Body of pancreas (tissue), 4 donors: ENCODE data around the gene DNAH1. TPM values are rescaled to one million over a fixed set of nuclear protein-coding genes. Genes with fewer than 3 reads are reported as not detected.

Experiments used
- ATAC-seq: fragments of 150-250 bp; one replicate; pipeline ENCODE4 v1.9.1; 2016
- DNase-seq, 4 donors: peaks; one replicate each; pipeline ENCODE4 v3.0.0-alpha.2; 2019
- H3K27ac ChIP-seq, 4 donors: fragments of 200-600 bp; sonication (generic); 1 replicate in 3 of 4; 2 replicates in 1 of 4; pipeline versions ENCODE4 v1.5.1 to v1.6.1; 2016 to 2019; ENCODE audit warnings: mild to moderate bottlenecking in 1 of 4, mixed read lengths in 1 of 4, moderate library complexity in 1 of 4
- H3K27me3 ChIP-seq, 2 donors: fragments of 200-600 bp; sonication (generic); one replicate each; pipeline ENCODE4 v1.6.0; 2016; ENCODE audit warnings: mild to moderate bottlenecking in 1 of 2
- H3K36me3 ChIP-seq, 2 donors: fragments of 200-600 bp; sonication (generic); replicated peaks in 1 of 2; 2 replicates each; pipeline ENCODE4 v1.5.1; 2016; ENCODE audit warnings: low read depth in 2 of 2; ENCODE audit not compliant: insufficient read depth in 1 of 2
- H3K4me1 ChIP-seq: fragments of 200-600 bp; sonication (generic); one replicate; pipeline ENCODE4 v1.6.0; 2016
- H3K4me3 ChIP-seq, 2 donors: fragments of 200-600 bp; sonication (generic); 1 replicate in 1 of 2; 2 replicates in 1 of 2; pipeline ENCODE4 v1.5.1; 2016 to 2019
- H3K9me3 ChIP-seq, 3 donors: fragments of 200-600 bp; sonication (generic); 1 replicate in 2 of 3; 2 replicates in 1 of 3; pipeline ENCODE4 v1.5.1; 2016
- POLR2A ChIP-seq, 3 donors: fragments of 450-650 bp; IDR thresholded peaks; one replicate each; pipeline ENCODE4 v1.6.1; 2016; ENCODE audit warnings: antibody characterized with exemption in 3 of 3, mild to moderate bottlenecking in 2 of 3
- WGBS, 2 donors: methylation state at CpG; one replicate each; pipeline ENCODE4 v1.1.5; 2017; 5-methylcytosine and 5-hydroxymethylcytosine counted together
- intact Hi-C: fragments of 100-400 bp; cut with DNase I; formaldehyde crosslinking; loops from one replicate; pipeline ENCODE4 v1.15.1; 2023
- total RNA-seq, 2 donors: library from RNA; depleted of rRNA; stranded (reverse); fragments of >200 nt; gene quantifications; one replicate each; pipeline ENCODE4 v1.1.0, GENCODE V29; 2016
- TF ChIP-seq, protein P1 (sequence below), 7 experiments: fragments of 450-650 bp in 4 of 7; fragments of 200-600 bp in 3 of 7; sonication (generic) in 3 of 7; IDR thresholded peaks; one replicate each; pipeline ENCODE4 v1.5.1; 2016 to 2019; ENCODE audit warnings: antibody characterized with exemption in 7 of 7

DNAH1 gene
- total RNA-seq, 2 donors from 2014 or later: 6.0 to 14.8 TPM

- 44 to 58% methylated on average over 1 to 5 of the region's 5 CpGs for WGBS, 2 donors
- no peak for TF ChIP-seq POLR2A (IDR thresholded peaks at IDR 0.05)
- TF ChIP-seq, protein P1, sequence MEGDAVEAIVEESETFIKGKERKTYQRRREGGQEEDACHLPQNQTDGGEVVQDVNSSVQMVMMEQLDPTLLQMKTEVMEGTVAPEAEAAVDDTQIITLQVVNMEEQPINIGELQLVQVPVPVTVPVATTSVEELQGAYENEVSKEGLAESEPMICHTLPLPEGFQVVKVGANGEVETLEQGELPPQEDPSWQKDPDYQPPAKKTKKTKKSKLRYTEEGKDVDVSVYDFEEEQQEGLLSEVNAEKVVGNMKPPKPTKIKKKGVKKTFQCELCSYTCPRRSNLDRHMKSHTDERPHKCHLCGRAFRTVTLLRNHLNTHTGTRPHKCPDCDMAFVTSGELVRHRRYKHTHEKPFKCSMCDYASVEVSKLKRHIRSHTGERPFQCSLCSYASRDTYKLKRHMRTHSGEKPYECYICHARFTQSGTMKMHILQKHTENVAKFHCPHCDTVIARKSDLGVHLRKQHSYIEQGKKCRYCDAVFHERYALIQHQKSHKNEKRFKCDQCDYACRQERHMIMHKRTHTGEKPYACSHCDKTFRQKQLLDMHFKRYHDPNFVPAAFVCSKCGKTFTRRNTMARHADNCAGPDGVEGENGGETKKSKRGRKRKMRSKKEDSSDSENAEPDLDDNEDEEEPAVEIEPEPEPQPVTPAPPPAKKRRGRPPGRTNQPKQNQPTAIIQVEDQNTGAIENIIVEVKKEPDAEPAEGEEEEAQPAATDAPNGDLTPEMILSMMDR (IDR thresholded peaks at IDR 0.05): no peak
- H3K27ac ChIP-seq: no peak overlapping the region
- intact Hi-C loops: no loop called here
- no peak overlapping the region for H3K4me3 ChIP-seq
- no peaks in the 10 kb centered on the region for H3K9me3 ChIP-seq
- no peak for ATAC-seq
- no peaks in the 10 kb centered on the region for H3K4me1 ChIP-seq
- no peaks in the 10 kb centered on the region for H3K27me3 ChIP-seq
- no peaks in the 10 kb centered on the region for H3K36me3 ChIP-seq
- DNase-seq: peak in 1 of 4 donors; percentile 15
Observed at GRCh38 chr3:52327486-52328290, 11.6 kb downstream of the DNAH1 start.

DNA sequence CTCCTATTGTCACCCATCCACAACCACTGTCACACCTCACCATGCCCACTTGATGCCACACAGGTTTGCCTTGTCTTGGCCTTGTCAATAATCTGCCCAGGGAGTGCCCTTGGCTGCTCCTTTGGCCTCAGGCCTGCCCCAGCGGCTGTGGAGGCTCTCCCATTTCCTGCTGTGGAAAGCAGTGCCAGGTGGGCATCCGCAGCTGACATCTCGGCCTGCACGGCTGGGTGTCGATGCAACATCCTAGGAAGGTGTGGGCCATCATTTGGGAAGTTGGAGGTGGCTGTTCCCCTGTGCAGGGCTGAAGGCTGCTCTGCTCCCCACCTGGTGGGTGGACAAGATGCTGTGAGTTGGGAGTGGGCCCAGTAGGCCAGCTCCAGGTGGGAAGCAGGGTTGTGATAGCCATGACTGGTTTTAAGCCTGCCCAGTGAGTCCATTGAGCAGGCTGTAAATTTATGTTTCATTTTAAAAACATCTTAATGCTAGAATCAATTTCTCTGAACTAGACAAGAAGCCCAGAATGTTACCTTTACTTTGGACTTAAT lies 12.5 kb downstream of the DNAH1 start:
- no peaks in the 10 kb centered on the region for H3K4me1 ChIP-seq
- 93 to 100% methylated on average over 1 to 5 of the region's 5 CpGs for WGBS, 2 donors
- no peak overlapping the region for H3K27ac ChIP-seq
- H3K27me3 ChIP-seq: no peaks in the 10 kb centered on the region
- no peaks in the 10 kb centered on the region for H3K9me3 ChIP-seq
- H3K36me3 ChIP-seq: no peaks in the 10 kb centered on the region
- no peak for TF ChIP-seq POLR2A (IDR thresholded peaks at IDR 0.05)
- TF ChIP-seq, protein P1 (IDR thresholded peaks at IDR 0.05): no peak
- intact Hi-C loops: no loop called here
- ATAC-seq (no peak), DNase-seq (no peak)
- H3K4me3 ChIP-seq: no peak overlapping the region

DNA sequence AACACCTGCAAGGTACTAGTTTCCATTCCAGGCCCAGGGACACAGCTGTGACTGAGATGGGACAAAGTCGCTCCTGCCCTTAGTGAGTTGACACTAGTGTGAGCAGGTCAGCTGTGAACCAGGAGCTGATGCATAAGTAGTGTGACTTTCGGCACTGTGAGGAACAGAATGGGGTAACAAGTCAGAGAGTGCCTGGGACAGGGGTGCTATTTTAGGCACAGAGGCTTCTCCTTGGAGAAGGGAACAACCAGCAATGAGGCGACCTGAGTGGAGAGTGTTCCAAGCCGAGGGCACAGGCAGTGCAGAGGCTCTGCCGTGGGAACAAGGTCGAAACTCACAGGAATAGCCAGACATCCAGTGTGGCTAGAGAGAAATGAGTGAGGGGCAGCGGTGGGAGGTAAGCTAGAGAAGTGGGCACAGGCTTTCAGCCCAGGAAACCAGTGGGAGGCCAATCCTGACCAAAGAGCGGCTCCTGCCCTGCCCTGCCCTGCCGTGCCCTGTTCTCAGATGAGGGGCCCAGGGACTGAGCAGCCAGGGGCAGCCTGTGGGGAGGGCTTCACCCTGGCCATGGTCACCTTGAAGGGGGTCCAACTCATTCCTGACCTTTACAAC lies 14.2 kb downstream of the DNAH1 start:
- TF ChIP-seq, protein P1 (IDR thresholded peaks at IDR 0.05): no peak
- TF ChIP-seq POLR2A (IDR thresholded peaks at IDR 0.05): no peak
- Histone ChIP-seq H3K9me3 (no peaks in the 10 kb centered on the region), H3K36me3 (no peaks in the 10 kb centered on the region), H3K27me3 (no peaks in the 10 kb centered on the region), H3K27ac (no peak overlapping the region), H3K4me1 (no peaks in the 10 kb centered on the region), H3K4me3 (no peak overlapping the region)
- 84% methylated on average over 8 to 9 of the region's 9 CpGs for WGBS, 2 donors
- ATAC-seq (no peak), DNase-seq (no peak)
- intact Hi-C loops: no loop called here

GRCh38 chr3:52331091-52331490 lies 15.0 kb downstream of the DNAH1 start:
- H3K27me3 ChIP-seq: no peaks in the 10 kb centered on the region
- ATAC-seq: no peak
- H3K36me3 ChIP-seq: no peaks in the 10 kb centered on the region
- H3K4me1 ChIP-seq: no peaks in the 10 kb centered on the region
- WGBS, 2 donors: 91 to 92% methylated on average over 9 to 12 of the region's 12 CpGs
- no peaks in the 10 kb centered on the region for H3K9me3 ChIP-seq
- no peak for TF ChIP-seq POLR2A (IDR thresholded peaks at IDR 0.05)
- TF ChIP-seq, protein P1 (IDR thresholded peaks at IDR 0.05): no peak
- DNase-seq: no peak
- intact Hi-C loops: no loop called here
- H3K27ac ChIP-seq: no peak overlapping the region
- H3K4me3 ChIP-seq: no peak overlapping the region
